Measurements from ENCODE around the gene PPBP. TPM values are rescaled to one million over a fixed set of nuclear protein-coding genes. Genes with fewer than 3 reads are reported as not detected.

The PPBP gene
- total RNA-seq, 1 experiment from 2014 or later, result not detected

DNA sequence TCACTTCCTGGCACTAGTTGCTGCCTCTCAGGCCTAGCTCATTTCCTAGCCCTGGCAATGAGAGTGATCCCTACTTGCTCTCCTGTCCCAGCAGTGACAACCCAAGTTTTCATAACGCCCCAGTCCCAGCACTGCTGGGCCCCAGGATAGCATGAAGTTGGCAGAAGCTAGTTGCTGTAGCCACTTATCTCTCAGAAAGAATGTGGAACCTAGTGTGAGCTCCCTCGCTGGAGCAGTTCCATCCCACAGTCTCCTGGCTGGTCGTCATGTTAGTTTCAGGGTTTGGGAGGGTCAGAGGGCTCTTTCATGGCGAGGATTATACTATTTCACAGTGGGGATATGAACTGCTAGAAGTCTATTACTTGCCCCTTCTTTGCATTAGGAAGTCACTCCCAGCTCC is 11.3 kb downstream of the PPBP start:
- Histone ChIP-seq H2AFZ (ENCODE audit: low read depth, low read length, poor library complexity, severe bottlenecking) (no peak overlapping the region), H3K9me2 (ENCODE audit: insufficient read depth) (no peaks in the 10 kb centered on the region), H3K4me2 (ENCODE audit: low read length) (no peak overlapping the region), H3K9ac (ENCODE audit: low read length) (no peak overlapping the region), H3K27me3 (ENCODE audit: insufficient read depth, low read length) (no peaks in the 10 kb centered on the region), H4K20me1 (ENCODE audit: insufficient read depth) (no peaks in the 10 kb centered on the region), H3K79me2 (ENCODE audit: insufficient read depth, low read length) (no peaks in the 10 kb centered on the region), H3K4me1 (ENCODE audit: control insufficient read depth in 1 of 2, insufficient read depth in 2 of 2, low read length in 2 of 2) (no peaks in the 10 kb centered on the region), H3K4me3 (replicated peaks in 1 of 2; ENCODE audit: low read depth in 1 of 2, low read length in 2 of 2) (no peak overlapping the region), H3K36me3 (ENCODE audit: control insufficient read depth in 1 of 2, insufficient read depth in 2 of 2, low read length in 2 of 2) (no peaks in the 10 kb centered on the region), H3K9me3 (ENCODE audit: control insufficient read depth in 1 of 2, insufficient read depth in 1 of 2, low read depth in 1 of 2, low read length in 2 of 2) (0 out of 4 replicates have a peak, but pooled peaks cover 0 to under 1% of the 10 kb centered on the region in 2 experiments), H3K27ac (ENCODE audit: low read depth, low read length) (no peak overlapping the region)
- ATAC-seq (no peak), DNase-seq (ENCODE audit: low read depth, low spot score) (no peak)
- intact Hi-C loops (cut with micrococcal nuclease), result no loop called here
- ChIA-PET POLR2A (no interaction called here), RAD21 (ENCODE audit: low non-redundant PET in 1 of 2, low total read pairs in 2 of 2, uncharacterized antibody in 2 of 2, unreplicated experiment in 2 of 2) (no interaction called here), CTCF (no interaction called here)
- TF ChIP-seq YY1 (IDR thresholded peaks at IDR 0.05; ENCODE audit: extremely low read depth, insufficient replicate concordance, low read depth, low read length), result no peak
- no peak for TF ChIP-seq ELF1 (IDR thresholded peaks at IDR 0.05; ENCODE audit: borderline replicate concordance, low read depth)
- no peak for TF ChIP-seq EGR1 (IDR thresholded peaks at IDR 0.05; ENCODE audit: low read depth)
- TF ChIP-seq RAD21 (IDR thresholded peaks at IDR 0.05; ENCODE audit: low read depth), result no peak
- TF ChIP-seq, protein P1, sequence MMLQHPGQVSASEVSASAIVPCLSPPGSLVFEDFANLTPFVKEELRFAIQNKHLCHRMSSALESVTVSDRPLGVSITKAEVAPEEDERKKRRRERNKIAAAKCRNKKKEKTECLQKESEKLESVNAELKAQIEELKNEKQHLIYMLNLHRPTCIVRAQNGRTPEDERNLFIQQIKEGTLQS (IDR thresholded peaks at IDR 0.05), result no peak
- TF ChIP-seq POLR2A (IDR thresholded peaks at IDR 0.05; ENCODE audit: borderline replicate concordance, extremely low read depth, insufficient read depth, insufficient read length), result no peak
- no peak for TF ChIP-seq CTCF (IDR thresholded peaks at IDR 0.05 in 2 of 3, conservative IDR thresholded peaks at IDR 0.05 in 1 of 3; ENCODE audit: borderline replicate concordance in 1 of 3, insufficient read depth in 1 of 3, low read depth in 2 of 3, low read length in 2 of 3)
- no peak for TF ChIP-seq REST (IDR thresholded peaks at IDR 0.05; ENCODE audit: low read depth)
- TF ChIP-seq JUND (IDR thresholded peaks at IDR 0.05), result no peak
- no peak for TF ChIP-seq SIN3A (IDR thresholded peaks at IDR 0.05; ENCODE audit: low read depth)
- no peak for TF ChIP-seq CEBPB (IDR thresholded peaks at IDR 0.05; ENCODE audit: low read depth)
- no peak for TF ChIP-seq FOSL1 (IDR thresholded peaks at IDR 0.05; ENCODE audit: low read depth)
- TF ChIP-seq EZH2phosphoT487 (IDR thresholded peaks at IDR 0.05; ENCODE audit: borderline replicate concordance), result no peak
- no peak for TF ChIP-seq ZFX (IDR thresholded peaks at IDR 0.05)
- TF ChIP-seq, protein P2, sequence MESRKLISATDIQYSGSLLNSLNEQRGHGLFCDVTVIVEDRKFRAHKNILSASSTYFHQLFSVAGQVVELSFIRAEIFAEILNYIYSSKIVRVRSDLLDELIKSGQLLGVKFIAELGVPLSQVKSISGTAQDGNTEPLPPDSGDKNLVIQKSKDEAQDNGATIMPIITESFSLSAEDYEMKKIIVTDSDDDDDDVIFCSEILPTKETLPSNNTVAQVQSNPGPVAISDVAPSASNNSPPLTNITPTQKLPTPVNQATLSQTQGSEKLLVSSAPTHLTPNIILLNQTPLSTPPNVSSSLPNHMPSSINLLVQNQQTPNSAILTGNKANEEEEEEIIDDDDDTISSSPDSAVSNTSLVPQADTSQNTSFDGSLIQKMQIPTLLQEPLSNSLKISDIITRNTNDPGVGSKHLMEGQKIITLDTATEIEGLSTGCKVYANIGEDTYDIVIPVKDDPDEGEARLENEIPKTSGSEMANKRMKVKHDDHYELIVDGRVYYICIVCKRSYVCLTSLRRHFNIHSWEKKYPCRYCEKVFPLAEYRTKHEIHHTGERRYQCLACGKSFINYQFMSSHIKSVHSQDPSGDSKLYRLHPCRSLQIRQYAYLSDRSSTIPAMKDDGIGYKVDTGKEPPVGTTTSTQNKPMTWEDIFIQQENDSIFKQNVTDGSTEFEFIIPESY (IDR thresholded peaks at IDR 0.05; ENCODE audit: extremely low read depth, insufficient replicate concordance, low read length), result no peak
- TF ChIP-seq SRF (IDR thresholded peaks at IDR 0.05; ENCODE audit: low read depth), result no peak
- BruUV-seq (replicated peaks), result no TSS peak
